Activated T-helper 2 cell treated with anti-CD3 and anti-CD28 coated beads, Interferon-gamma antibody, Interleukin-2, Interleukin-4, amounts not matched to agents 10 μg/mL and 5 μg/mL and 100 μg/mL, durations not matched to agents 14 hours and 24 hours and 36 hours (primary cell): Measurements from ENCODE around the gene TMPRSS3. TPM values are rescaled to one million over a fixed set of nuclear protein-coding genes. Genes with fewer than 3 reads are reported as not detected.
A peak's percentile ranks its signal among the peaks of the same experiment; 100 is the strongest.

Experiments
- DNase-seq: peaks from one replicate; pipeline ENCODE4 v3.0.0; 2021; ENCODE audit warnings: low spot score
- H3K27ac Mint-ChIP-seq: one replicate; pipeline ENCODE4 v1.8.0; 2021; ENCODE audit warnings: mixed read lengths
- H3K27me3 Mint-ChIP-seq: one replicate; pipeline ENCODE4 v1.8.0; 2021; ENCODE audit warnings: low read depth, mixed read lengths
- H3K36me3 Mint-ChIP-seq: one replicate; pipeline ENCODE4 v1.8.0; 2021; ENCODE audit warnings: low read depth, mixed read lengths
- H3K4me1 Mint-ChIP-seq: one replicate; pipeline ENCODE4 v1.8.0; 2021; ENCODE audit warnings: low read depth, mixed read lengths
- H3K4me3 Mint-ChIP-seq: one replicate; pipeline ENCODE4 v1.8.0; 2021; ENCODE audit warnings: low read depth, mild to moderate bottlenecking, moderate library complexity, mixed read lengths
- H3K9me3 Mint-ChIP-seq: one replicate; pipeline ENCODE4 v1.8.0; 2021; ENCODE audit warnings: mixed read lengths
- intact Hi-C: fragments of 100-400 bp; cut with micrococcal nuclease; formaldehyde crosslinking; loops from one replicate; pipeline ENCODE4 v1.15.1; 2023
- total RNA-seq: library from RNA; stranded (reverse); gene quantifications from 2 replicates; pipeline ENCODE4 v1.2.3, GENCODE V29; 2022

Gene TMPRSS3
- 81.0 and 88.1 TPM in 2 replicates for total RNA-seq

- intact Hi-C loops: no loop called here
- Mint-ChIP-seq H3K27me3 (no peaks in the 10 kb centered on the region), H3K4me1 (peaks cover 72% of the 10 kb centered on the region), H3K9me3 (no peaks in the 10 kb centered on the region), H3K4me3 (no peak within 1 kb of the TSS), H3K36me3 (peaks cover 73% of the 10 kb centered on the region), H3K27ac (peak within 1 kb of the TSS; percentile 43)
- DNase-seq: no peak
Observed at GRCh38 chr21:42395905-42396651, at the start of gene TMPRSS3. Gene TMPRSS3 (minus strand): TSS chr21:42396052. CDS start chr21:42395417, 635 bp downstream.

- peaks cover 59% of the 10 kb centered on the region for H3K4me1 Mint-ChIP-seq
- H3K27me3 Mint-ChIP-seq: no peaks in the 10 kb centered on the region
- H3K36me3 Mint-ChIP-seq: peaks cover 94% of the 10 kb centered on the region
- intact Hi-C loops: no loop called here
- no peak for DNase-seq
- H3K4me3 Mint-ChIP-seq: no peak overlapping the region
- H3K27ac Mint-ChIP-seq: peak overlapping the region; percentile 75
- H3K9me3 Mint-ChIP-seq: no peaks in the 10 kb centered on the region
Observed at GRCh38 chr21:42445311-42445710, 49.5 kb upstream of the TMPRSS3 start.

- H3K27me3 Mint-ChIP-seq: no peaks in the 10 kb centered on the region
- intact Hi-C loops: no loop called here
- H3K9me3 Mint-ChIP-seq: peaks cover 3% of the 10 kb centered on the region
- no peak for DNase-seq
- H3K27ac Mint-ChIP-seq: no peak overlapping the region
- H3K36me3 Mint-ChIP-seq: peaks cover 95% of the 10 kb centered on the region
- H3K4me3 Mint-ChIP-seq: no peak overlapping the region
- H3K4me1 Mint-ChIP-seq: peaks cover 59% of the 10 kb centered on the region
Observed at GRCh38 chr21:42444745-42445059, 48.9 kb upstream of the TMPRSS3 start.

GRCh38 chr21:42443876-42444744, 48.3 kb upstream of the TMPRSS3 start:
- Mint-ChIP-seq H3K9me3 (peaks cover 4% of the 10 kb centered on the region), H3K27me3 (no peaks in the 10 kb centered on the region), H3K4me3 (no peak overlapping the region), H3K4me1 (peaks cover 59% of the 10 kb centered on the region), H3K27ac (peak overlapping the region; percentile 70), H3K36me3 (peaks cover 99% of the 10 kb centered on the region)
- no peak for DNase-seq
- intact Hi-C loops: no loop called here

- peaks cover 58% of the 10 kb centered on the region for H3K4me1 Mint-ChIP-seq
- peak overlapping the region; percentile 70 for H3K27ac Mint-ChIP-seq
Observed at GRCh38 chr21:42443181-42443785, 47.4 kb upstream of the TMPRSS3 start.

GRCh38 chr21:42441963-42442362, 46.1 kb upstream of the TMPRSS3 start:
- peak overlapping the region; percentile 81 for H3K27ac Mint-ChIP-seq
- H3K4me1 Mint-ChIP-seq: peaks cover 61% of the 10 kb centered on the region
- no peaks in the 10 kb centered on the region for H3K27me3 Mint-ChIP-seq
- DNase-seq: no peak
- intact Hi-C loops: loop anchor here (2.0 kb wide), 1 partner anchor 39 kb away; the partner anchor contains the start of gene UBASH3A
- H3K4me3 Mint-ChIP-seq: no peak overlapping the region
- H3K36me3 Mint-ChIP-seq: peaks cover 99% of the 10 kb centered on the region
- peaks cover 4% of the 10 kb centered on the region for H3K9me3 Mint-ChIP-seq

More at GRCh38 chr21:42443181-42443785, 47.4 kb upstream of the TMPRSS3 start:
- H3K9me3 Mint-ChIP-seq: peaks cover 4% of the 10 kb centered on the region
- DNase-seq: no peak
- no peak overlapping the region for H3K4me3 Mint-ChIP-seq
- intact Hi-C loops: no loop called here
- H3K27me3 Mint-ChIP-seq: no peaks in the 10 kb centered on the region
- H3K36me3 Mint-ChIP-seq: peaks cover 99% of the 10 kb centered on the region

GRCh38 chr21:42440187-42440792, 44.4 kb upstream of the TMPRSS3 start:
- Mint-ChIP-seq H3K27ac (peak overlapping the region; percentile 96), H3K36me3 (peaks cover 99% of the 10 kb centered on the region), H3K9me3 (peaks cover 12% of the 10 kb centered on the region), H3K27me3 (no peaks in the 10 kb centered on the region), H3K4me3 (peak overlapping the region; percentile 14), H3K4me1 (peaks cover 61% of the 10 kb centered on the region)
- DNase-seq: no peak
- intact Hi-C loops: loop anchor here (1.0 to 2.0 kb wide), 2 partner anchors 17 to 37 kb away; partner anchors contain the start of gene UBASH3A

- DNase-seq: no peak
- H3K27me3 Mint-ChIP-seq: no peaks in the 10 kb centered on the region
- intact Hi-C loops: loop anchor here (1.0 to 2.0 kb wide), 2 partner anchors 16 to 37 kb away; partner anchors contain the start of gene UBASH3A
Observed at GRCh38 chr21:42439284-42440186, 43.7 kb upstream of the TMPRSS3 start.

GRCh38 chr21:42438316-42439205, 42.7 kb upstream of the TMPRSS3 start:
- peaks cover 75% of the 10 kb centered on the region for H3K4me1 Mint-ChIP-seq
- H3K4me3 Mint-ChIP-seq: no peak overlapping the region
- H3K9me3 Mint-ChIP-seq: peaks cover 13% of the 10 kb centered on the region
- no peaks in the 10 kb centered on the region for H3K27me3 Mint-ChIP-seq
- intact Hi-C loops: no loop called here
- H3K36me3 Mint-ChIP-seq: peaks cover 100% of the 10 kb centered on the region
- DNase-seq: no peak
- peak overlapping the region; percentile 96 for H3K27ac Mint-ChIP-seq

More at GRCh38 chr21:42439284-42440186, 43.7 kb upstream of the TMPRSS3 start:
- peaks cover 99% of the 10 kb centered on the region for H3K36me3 Mint-ChIP-seq
- H3K4me1 Mint-ChIP-seq: peaks cover 67% of the 10 kb centered on the region
- peaks cover 13% of the 10 kb centered on the region for H3K9me3 Mint-ChIP-seq
- H3K4me3 Mint-ChIP-seq: peak overlapping the region; percentile 15
- peak overlapping the region; percentile 96 for H3K27ac Mint-ChIP-seq

- no peak for DNase-seq
- no peaks in the 10 kb centered on the region for H3K27me3 Mint-ChIP-seq
- H3K27ac Mint-ChIP-seq: peak overlapping the region; percentile 64
- peaks cover 81% of the 10 kb centered on the region for H3K4me1 Mint-ChIP-seq
- no peak overlapping the region for H3K4me3 Mint-ChIP-seq
- intact Hi-C loops: no loop called here
- H3K9me3 Mint-ChIP-seq: peaks cover 14% of the 10 kb centered on the region
- H3K36me3 Mint-ChIP-seq: peaks cover 100% of the 10 kb centered on the region
Observed at GRCh38 chr21:42437786-42438185, 41.9 kb upstream of the TMPRSS3 start.

- no peak for DNase-seq
- H3K4me3 Mint-ChIP-seq: no peak overlapping the region
- peaks cover 100% of the 10 kb centered on the region for H3K36me3 Mint-ChIP-seq
- H3K9me3 Mint-ChIP-seq: peaks cover 23% of the 10 kb centered on the region
- peak overlapping the region; percentile 48 for H3K27ac Mint-ChIP-seq
- intact Hi-C loops: no loop called here
- H3K4me1 Mint-ChIP-seq: peaks cover 82% of the 10 kb centered on the region
- no peaks in the 10 kb centered on the region for H3K27me3 Mint-ChIP-seq
Observed at GRCh38 chr21:42436914-42437313, 41.1 kb upstream of the TMPRSS3 start.
